Measurements from ENCODE around the gene ABCC1. TPM values are rescaled to one million over a fixed set of nuclear protein-coding genes. Genes with fewer than 3 reads are reported as not detected.

The ABCC1 gene
- total and polyA plus RNA-seq, 12 donors: 6.1 to 32.8 (median 21.6) TPM

- H3K27me3 ChIP-seq: no peaks in the 10 kb centered on the region
- intact Hi-C loops (cut with DNase I): no loop called here
- TF ChIP-seq, protein P1, sequence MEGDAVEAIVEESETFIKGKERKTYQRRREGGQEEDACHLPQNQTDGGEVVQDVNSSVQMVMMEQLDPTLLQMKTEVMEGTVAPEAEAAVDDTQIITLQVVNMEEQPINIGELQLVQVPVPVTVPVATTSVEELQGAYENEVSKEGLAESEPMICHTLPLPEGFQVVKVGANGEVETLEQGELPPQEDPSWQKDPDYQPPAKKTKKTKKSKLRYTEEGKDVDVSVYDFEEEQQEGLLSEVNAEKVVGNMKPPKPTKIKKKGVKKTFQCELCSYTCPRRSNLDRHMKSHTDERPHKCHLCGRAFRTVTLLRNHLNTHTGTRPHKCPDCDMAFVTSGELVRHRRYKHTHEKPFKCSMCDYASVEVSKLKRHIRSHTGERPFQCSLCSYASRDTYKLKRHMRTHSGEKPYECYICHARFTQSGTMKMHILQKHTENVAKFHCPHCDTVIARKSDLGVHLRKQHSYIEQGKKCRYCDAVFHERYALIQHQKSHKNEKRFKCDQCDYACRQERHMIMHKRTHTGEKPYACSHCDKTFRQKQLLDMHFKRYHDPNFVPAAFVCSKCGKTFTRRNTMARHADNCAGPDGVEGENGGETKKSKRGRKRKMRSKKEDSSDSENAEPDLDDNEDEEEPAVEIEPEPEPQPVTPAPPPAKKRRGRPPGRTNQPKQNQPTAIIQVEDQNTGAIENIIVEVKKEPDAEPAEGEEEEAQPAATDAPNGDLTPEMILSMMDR (IDR thresholded peaks at IDR 0.05): no peak
- DNase-seq: no peak
- 76 to 82% methylated on average over 5 of the region's 5 CpGs for WGBS, 2 donors
- H3K9me3 ChIP-seq: peaks cover 0 to 10% (median 0%) of the 10 kb centered on the region in 11 donors
- H3K36me3 ChIP-seq: no peaks in the 10 kb centered on the region
- H3K4me1 ChIP-seq: peaks cover 0 to 72% (median 39%) of the 10 kb centered on the region in 9 donors
- peak in 3 of 8 donors; percentile 28 to 52 (median 34) for ATAC-seq
- H3K4me3 ChIP-seq: no peak overlapping the region
- peak overlapping the region in 4 of 10 donors; percentile 7 to 50 (median 16) for H3K27ac ChIP-seq
Observed at GRCh38 chr16:15963307-15963910, 14.0 kb downstream of the ABCC1 start.

DNA sequence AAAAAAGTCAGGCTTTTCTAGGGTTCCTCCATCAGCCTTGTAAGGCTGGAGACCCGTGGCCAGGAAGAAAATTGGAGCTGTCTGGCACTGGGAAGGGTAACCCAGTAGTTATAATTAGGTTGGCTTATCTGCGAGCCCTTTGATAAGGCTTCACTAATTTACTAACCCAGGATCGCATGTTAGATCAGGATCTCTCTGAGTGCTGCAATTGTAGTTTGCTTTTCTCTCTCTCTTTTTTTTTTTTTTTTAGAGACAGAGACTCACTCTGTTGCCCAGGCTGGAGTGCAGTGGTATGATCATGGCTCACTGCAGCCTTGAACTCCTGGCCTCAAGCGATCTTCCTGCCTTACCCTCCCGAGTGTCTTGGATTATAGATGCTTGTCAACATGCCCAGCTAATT is 17.0 kb downstream of the ABCC1 start:
- peaks cover 0 to 13% (median 0%) of the 10 kb centered on the region in 11 donors for H3K9me3 ChIP-seq
- no peak overlapping the region for H3K27ac ChIP-seq
- intact Hi-C loops (cut with DNase I): no loop called here
- TF ChIP-seq, protein P1 (IDR thresholded peaks at IDR 0.05): no peak
- no peak overlapping the region for H3K4me3 ChIP-seq
- peaks cover 0 to 13% (median 0%) of the 10 kb centered on the region in 9 donors for H3K36me3 ChIP-seq
- peak in 1 of 8 donors; percentile 9 for ATAC-seq
- H3K27me3 ChIP-seq: no peaks in the 10 kb centered on the region
- peaks cover 0 to 49% (median 25%) of the 10 kb centered on the region in 9 donors for H3K4me1 ChIP-seq
- WGBS, 2 donors: 66 to 68% methylated on average over 5 of the region's 5 CpGs
- no peak for DNase-seq

GRCh38 chr16:15966836-15967546 is 17.6 kb downstream of the ABCC1 start:
- intact Hi-C loops (cut with DNase I): no loop called here
- H3K4me3 ChIP-seq: no peak overlapping the region
- TF ChIP-seq, protein P1 (IDR thresholded peaks at IDR 0.05): no peak
- H3K4me1 ChIP-seq: peaks cover 0 to 44% (median 25%) of the 10 kb centered on the region in 9 donors
- no peak overlapping the region for H3K27ac ChIP-seq
- DNase-seq (no peak), ATAC-seq (peak in 4 of 8 donors; percentile 37 to 82 (median 64))
- peaks cover 0 to 13% (median 0%) of the 10 kb centered on the region in 9 donors for H3K36me3 ChIP-seq
- H3K9me3 ChIP-seq: peaks cover 0 to 19% (median under 1%) of the 10 kb centered on the region in 11 donors
- 38 to 43% methylated on average over 5 of the region's 5 CpGs for WGBS, 2 donors
- H3K27me3 ChIP-seq: no peaks in the 10 kb centered on the region

- Histone ChIP-seq H3K27ac (no peak overlapping the region), H3K4me3 (no peak overlapping the region), H3K36me3 (peaks cover 0 to 13% (median 0%) of the 10 kb centered on the region in 9 donors), H3K9me3 (peaks cover 0 to 27% (median 7%) of the 10 kb centered on the region in 11 donors), H3K27me3 (no peaks in the 10 kb centered on the region), H3K4me1 (peaks cover 0 to 44% (median 25%) of the 10 kb centered on the region in 9 donors)
- ATAC-seq (no peak), DNase-seq (no peak)
- 97 to 99% methylated on average over 11 of the region's 11 CpGs for WGBS, 2 donors
- intact Hi-C loops (cut with DNase I): no loop called here
- TF ChIP-seq, protein P1 (IDR thresholded peaks at IDR 0.05): no peak
Observed at GRCh38 chr16:15967655-15968315, 18.4 kb downstream of the ABCC1 start.
